HEK293 (cell line): ENCODE data around the gene C14orf119.

Experiments used
- CTCF ChIA-PET: fragments of 350-600 bp; formaldehyde crosslinking; extraction: SDS; loops from one replicate; lab custom pipeline; 2021; ENCODE audit warnings: antibody characterized with exemption; lab: Yijun Ruan, JAX
- POLR2A ChIA-PET: fragments of 300-600 bp; formaldehyde crosslinking; extraction: SDS; loops from one replicate; lab custom pipeline; 2020; ENCODE audit warnings: antibody characterized with exemption, inconsistent platforms; lab: Yijun Ruan, JAX
- H3K27ac ChIP-seq: fragments of 200-500 bp; sonication (Bioruptor generic); 2 replicates; pipeline ENCODE4 v1.5.1; 2014; ENCODE audit warnings: low read depth, low read length, control low read depth, inconsistent platforms; ENCODE audit errors: extremely low read depth
- H3K36me3 ChIP-seq, 2 experiments: fragments of 200-500 bp in 1 of 2; sonication (Bioruptor generic) in 1 of 2; 1 replicate in 1 of 2; 2 replicates in 1 of 2; pipeline ENCODE4 v1.5.1; 2014 to 2017; ENCODE audit warnings: inconsistent platforms in 2 of 2, low read length in 2 of 2; ENCODE audit not compliant: control insufficient read depth in 2 of 2, insufficient read depth in 1 of 2
- H3K4me1 ChIP-seq: fragments of 200-500 bp; sonication (Bioruptor generic); 2 replicates; pipeline ENCODE4 v1.5.1; 2014; ENCODE audit warnings: mild to moderate bottlenecking, low read length, inconsistent platforms; ENCODE audit not compliant: control insufficient read depth, insufficient read depth
- H3K4me3 ChIP-seq: 2 replicates; pipeline ENCODE4 v1.5.1; 2011; ENCODE audit warnings: low read depth, mild to moderate bottlenecking, control low read depth, low read length, moderate library complexity
- H3K9me3 ChIP-seq: fragments of 200-500 bp; sonication (Bioruptor generic); 2 replicates; pipeline ENCODE4 v1.5.1; 2014; ENCODE audit warnings: low read depth, low read length, inconsistent platforms; ENCODE audit not compliant: control insufficient read depth, insufficient read depth
- BCL11B ChIP-seq: fragments of 450-650 bp; formaldehyde crosslinking; IDR thresholded peaks from 2 replicates; pipeline ENCODE4 v1.5.1; 2016; ENCODE audit warnings: low read depth, missing biosample characterization, missing genetic modification characterization
- GLI4 ChIP-seq: fragments of 450-650 bp; formaldehyde crosslinking; IDR thresholded peaks from 2 replicates; pipeline ENCODE4 v1.5.1; 2016; ENCODE audit warnings: missing biosample characterization, missing genetic modification characterization
- GLIS1 ChIP-seq: fragments of 450-650 bp; formaldehyde crosslinking; IDR thresholded peaks from 2 replicates; pipeline ENCODE4 v1.5.1; 2016; ENCODE audit warnings: missing biosample characterization, missing genetic modification characterization
- IKZF3 ChIP-seq: fragments of 450-650 bp; IDR thresholded peaks from 2 replicates; pipeline ENCODE4 v1.5.0; 2018; ENCODE audit warnings: missing biosample characterization, mild to moderate bottlenecking, missing genetic modification characterization, moderate library complexity
- KLF8 ChIP-seq: fragments of 450-650 bp; formaldehyde crosslinking; IDR thresholded peaks from 2 replicates; pipeline ENCODE4 v1.5.1; 2016; ENCODE audit warnings: missing biosample characterization, missing genetic modification characterization
- PATZ1 ChIP-seq: fragments of 450-650 bp; formaldehyde crosslinking; IDR thresholded peaks from 2 replicates; pipeline ENCODE4 v1.5.1; 2016; ENCODE audit warnings: missing biosample characterization, missing genetic modification characterization
- ZBTB17 ChIP-seq: fragments of 450-650 bp; formaldehyde crosslinking; IDR thresholded peaks from 2 replicates; pipeline ENCODE4 v1.5.1; 2016; ENCODE audit warnings: missing biosample characterization, missing genetic modification characterization
- ZBTB26 ChIP-seq: fragments of 450-650 bp; formaldehyde crosslinking; optimal IDR thresholded peaks from 2 replicates; pipeline ENCODE3; 2016; ENCODE audit warnings: missing biosample characterization, mild to moderate bottlenecking, missing genetic modification characterization
- ZBTB6 ChIP-seq: fragments of 450-650 bp; formaldehyde crosslinking; IDR thresholded peaks from 2 replicates; pipeline ENCODE4 v1.5.1; 2017; ENCODE audit warnings: missing biosample characterization, missing genetic modification characterization
- ZEB2 ChIP-seq: fragments of 450-650 bp; formaldehyde crosslinking; IDR thresholded peaks from 2 replicates; pipeline ENCODE4 v1.5.1; 2016; ENCODE audit warnings: missing biosample characterization, missing genetic modification characterization
- ZFP3 ChIP-seq: fragments of 450-650 bp; formaldehyde crosslinking; IDR thresholded peaks from 2 replicates; pipeline ENCODE4 v1.5.1; 2016; ENCODE audit warnings: low read depth, missing biosample characterization, missing genetic modification characterization
- ZNF10 ChIP-seq: fragments of 450-650 bp; formaldehyde crosslinking; IDR thresholded peaks from 2 replicates; pipeline ENCODE4 v1.5.1; 2017; ENCODE audit warnings: missing biosample characterization, missing genetic modification characterization
- ZNF146 ChIP-seq: fragments of 450-650 bp; formaldehyde crosslinking; IDR thresholded peaks from 2 replicates; pipeline ENCODE4 v1.5.1; 2016; ENCODE audit warnings: missing biosample characterization, missing genetic modification characterization
- ZNF16 ChIP-seq: fragments of 450-650 bp; formaldehyde crosslinking; IDR thresholded peaks from 2 replicates; pipeline ENCODE4 v1.5.1; 2016; ENCODE audit warnings: low read depth, missing biosample characterization, missing genetic modification characterization
- ZNF175 ChIP-seq: fragments of 450-650 bp; formaldehyde crosslinking; IDR thresholded peaks from 2 replicates; pipeline ENCODE4 v1.5.1; 2016; ENCODE audit warnings: missing biosample characterization, missing genetic modification characterization
- ZNF19 ChIP-seq: fragments of 450-650 bp; formaldehyde crosslinking; IDR thresholded peaks from 2 replicates; pipeline ENCODE4; 2016; ENCODE audit warnings: missing biosample characterization, missing genetic modification characterization, low read depth
- ZNF202 ChIP-seq: fragments of 450-650 bp; formaldehyde crosslinking; IDR thresholded peaks from 2 replicates; pipeline ENCODE4 v1.5.1; 2016; ENCODE audit warnings: missing biosample characterization, missing genetic modification characterization, borderline replicate concordance
- ZNF280C ChIP-seq: fragments of 450-650 bp; formaldehyde crosslinking; IDR thresholded peaks from 2 replicates; pipeline ENCODE4 v1.5.1; 2016; ENCODE audit warnings: missing biosample characterization, missing genetic modification characterization
- ZNF341 ChIP-seq: fragments of 450-650 bp; formaldehyde crosslinking; IDR thresholded peaks from 2 replicates; pipeline ENCODE4; 2016; ENCODE audit warnings: low read depth, missing biosample characterization, missing genetic modification characterization
- ZNF433 ChIP-seq: fragments of 450-650 bp; formaldehyde crosslinking; IDR thresholded peaks from 2 replicates; pipeline ENCODE4 v1.5.1; 2016; ENCODE audit warnings: missing biosample characterization, missing genetic modification characterization, low read depth
- ZNF560 ChIP-seq: fragments of 450-650 bp; formaldehyde crosslinking; IDR thresholded peaks from 2 replicates; pipeline ENCODE4 v1.5.1; 2017; ENCODE audit warnings: missing biosample characterization, missing genetic modification characterization, borderline replicate concordance
- ZNF561 ChIP-seq: fragments of 450-650 bp; IDR thresholded peaks from 2 replicates; pipeline ENCODE4 v1.5.1; 2018; ENCODE audit warnings: missing biosample characterization, missing genetic modification characterization, borderline replicate concordance
- ZNF626 ChIP-seq: fragments of 450-650 bp; sonication (Bioruptor Pico); formaldehyde crosslinking; IDR thresholded peaks from 2 replicates; pipeline ENCODE4 v1.5.1; 2018; ENCODE audit warnings: missing biosample characterization, missing genetic modification characterization, inconsistent platforms
- ZNF629 ChIP-seq: fragments of 450-650 bp; formaldehyde crosslinking; IDR thresholded peaks from 2 replicates; pipeline ENCODE4 v1.5.1; 2017; ENCODE audit warnings: missing biosample characterization, missing genetic modification characterization
- ZNF654 ChIP-seq: fragments of 450-650 bp; formaldehyde crosslinking; IDR thresholded peaks from 2 replicates; pipeline ENCODE4 v1.5.1; 2016; ENCODE audit warnings: low read depth, missing biosample characterization, missing genetic modification characterization
- ZNF660 ChIP-seq: fragments of 450-650 bp; IDR thresholded peaks from 2 replicates; pipeline ENCODE4 v1.5.1; 2018; ENCODE audit warnings: missing biosample characterization, mild to moderate bottlenecking, missing genetic modification characterization
- ZNF704 ChIP-seq: fragments of 450-650 bp; formaldehyde crosslinking; IDR thresholded peaks from 2 replicates; pipeline ENCODE4 v1.5.1; 2016; ENCODE audit warnings: missing biosample characterization, missing genetic modification characterization
- ZNF776 ChIP-seq: fragments of 450-650 bp; formaldehyde crosslinking; IDR thresholded peaks from 2 replicates; pipeline ENCODE4 v1.5.0; 2017; ENCODE audit warnings: missing biosample characterization, missing genetic modification characterization, borderline replicate concordance

C14orf119 gene

GRCh38 chr14:23104591-23105347, 9.5 kb downstream of the C14orf119 start, which contains the start of gene CIROP:
CIROP (minus strand) TSS chr14:23104989; CDS start chr14:23104920, 69 bp downstream.
- no peaks in the 10 kb centered on the region for H3K9me3 ChIP-seq
- CTCF ChIA-PET = interaction anchor here (0.6 to 0.7 kb wide), 3 partner anchors 8 to 83 kb away, joined by 3 read pairs; no protein-coding TSS in a partner anchor
- POLR2A ChIA-PET = interaction anchor here (1.9 kb wide), 1 partner anchor 10 kb away, joined by 8 read pairs; the partner anchor contains the start of genes ACIN1 and C14orf119

GRCh38 chr14:23105348-23105824, 10.1 kb downstream of the C14orf119 start:
- Histone ChIP-seq H3K36me3 (no peaks in the 10 kb centered on the region), H3K4me1 (peaks cover 4% of the 10 kb centered on the region), H3K27ac (no peak overlapping the region), H3K4me3 (no peak overlapping the region), H3K9me3 (no peaks in the 10 kb centered on the region)
- CTCF ChIA-PET = no interaction called here
- POLR2A ChIA-PET = no interaction called here
- no peak for TF ChIP-seq ZNF626 (tag by site-specific recombination)
- TF ChIP-seq ZNF629 (tag by site-specific recombination) = no peak
- no peak for TF ChIP-seq IKZF3
- TF ChIP-seq ZNF433 = no peak
- no peak for TF ChIP-seq ZNF561 (tag by site-specific recombination)
- TF ChIP-seq ZFP3 (tag by site-specific recombination) = no peak
- TF ChIP-seq ZNF175 (tag by site-specific recombination) = no peak
- no peak for TF ChIP-seq ZNF146 (tag by site-specific recombination)
- TF ChIP-seq ZNF280C (tag by site-specific recombination) = no peak

More at GRCh38 chr14:23104591-23105347, 9.5 kb downstream of the C14orf119 start, which contains the start of gene CIROP:
- Histone ChIP-seq H3K36me3 (no peaks in the 10 kb centered on the region), H3K4me3 (no peak within 1 kb of the TSS), H3K27ac (no peak within 1 kb of the TSS), H3K4me1 (peaks cover 4% of the 10 kb centered on the region)
- TF ChIP-seq ZNF202 (no peak), ZFP3 (tag by site-specific recombination) (no peak), ZNF19 (tag by site-specific recombination) (no peak), GLI4 (no peak), ZNF341 (tag by site-specific recombination) (peak; percentile 55; the same call in 1 of the 2 replicates), ZNF776 (tag by site-specific recombination) (no peak), ZNF660 (no peak), ZNF654 (tag by site-specific recombination) (no peak), ZBTB26 (tag by site-specific recombination) (no peak), ZNF175 (tag by site-specific recombination) (no peak), ZNF16 (peak; percentile 56; the same call in 1 of the 2 replicates), KLF8 (tag by site-specific recombination) (peak; percentile 12; the same call in 1 of the 2 replicates), IKZF3 (peak; percentile 64), PATZ1 (tag by site-specific recombination) (peak; percentile 24; the same call in 1 of the 2 replicates), ZNF10 (tag by site-specific recombination) (0 out of 2 replicates have a peak, but pooled peaks have one; percentile 11), ZNF704 (no peak), ZNF560 (no peak), ZBTB6 (peak; percentile 97), GLIS1 (peak; percentile 64), ZBTB17 (tag by site-specific recombination) (peak; percentile 35; the same call in 1 of the 2 replicates), BCL11B (tag by site-specific recombination) (no peak), ZEB2 (tag by site-specific recombination) (0 out of 2 replicates have a peak, but pooled peaks have one; percentile 19)
